GM18519 (cell line): Measurements from ENCODE around the gene CCNE1.
"Not testable (repeated sequence)": the region's sequence is repeated elsewhere in the genome, so short reads cannot be mapped to it uniquely, and the experiment has no call there.

ENCODE experiments used
- ATAC-seq: cut with Tn5 transposase; IDR thresholded peaks from one replicate; pipeline ENCODE4 v1.9.1; 2021; ENCODE audit warnings: mild to moderate bottlenecking, moderate library complexity; ENCODE audit not compliant: unreplicated experiment, low FRiP score

CCNE1 gene

GRCh38 chr19:29785955-29786589 lies 25.7 kb upstream of the CCNE1 start:
- no peak for ATAC-seq

GRCh38 chr19:29787281-29787680 lies 24.5 kb upstream of the CCNE1 start:
- no peak for ATAC-seq

- no peak for ATAC-seq
Measured at GRCh38 chr19:29789007-29789406, 22.8 kb upstream of the CCNE1 start.

DNA sequence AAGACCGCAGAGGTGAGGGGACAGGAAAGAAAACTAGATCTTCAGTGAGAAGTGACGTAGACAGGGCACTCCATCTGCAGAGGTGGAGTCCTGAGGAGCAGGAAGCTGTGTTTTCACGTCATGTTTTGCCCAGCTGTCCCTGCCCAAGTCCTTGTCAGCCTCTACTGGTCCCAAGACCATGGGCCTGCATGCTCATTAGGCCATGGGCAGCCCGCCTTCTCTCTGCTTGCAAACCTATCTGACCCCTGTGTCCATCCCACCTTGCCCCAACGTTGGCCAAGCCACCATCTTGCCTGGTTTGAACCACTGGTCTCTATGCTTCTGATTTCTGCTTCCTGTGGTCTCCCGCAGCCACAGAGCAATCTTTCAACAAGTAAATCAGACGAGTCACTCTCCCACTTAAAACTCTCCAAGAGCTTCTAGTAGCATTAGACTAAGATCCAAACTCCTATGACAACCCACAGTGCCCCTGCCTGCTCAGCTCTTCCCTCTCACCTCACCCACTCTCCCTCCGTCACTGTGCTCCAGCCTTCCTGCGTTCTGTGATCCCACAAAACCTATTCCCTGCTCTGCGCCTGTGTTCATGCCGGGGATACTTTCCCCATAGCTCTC lies 18.6 kb upstream of the CCNE1 start:
- no peak for ATAC-seq

DNA sequence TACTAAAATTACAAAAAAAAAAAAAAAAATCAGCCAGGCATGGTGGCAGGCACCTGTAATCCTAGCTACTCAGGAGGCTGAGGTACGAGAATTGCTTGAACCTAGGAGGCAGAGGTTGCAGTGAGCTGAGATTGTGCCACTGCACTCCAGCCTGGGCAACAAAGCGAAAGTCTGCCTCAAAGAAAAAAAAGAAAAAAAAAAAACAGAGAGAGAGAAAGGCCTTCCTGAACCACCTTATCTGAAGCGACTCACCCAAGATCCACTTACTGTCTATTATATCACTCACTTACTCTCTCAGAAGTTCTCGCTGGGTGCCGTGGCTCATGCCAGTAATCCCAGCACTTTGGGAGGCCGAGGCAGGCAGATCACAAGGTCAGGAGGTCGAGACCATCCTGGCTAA lies 17.3 kb upstream of the CCNE1 start:
- ATAC-seq, result not testable (repeated sequence)

GRCh38 chr19:29795461-29796172 lies 16.2 kb upstream of the CCNE1 start:
- ATAC-seq, result no peak

- no peak for ATAC-seq
Measured at GRCh38 chr19:29796173-29796573, 15.6 kb upstream of the CCNE1 start.

- no peak for ATAC-seq
Measured at GRCh38 chr19:29798774-29799497, 12.9 kb upstream of the CCNE1 start.

GRCh38 chr19:29800100-29800825 lies 11.5 kb upstream of the CCNE1 start:
- ATAC-seq, result no peak

DNA sequence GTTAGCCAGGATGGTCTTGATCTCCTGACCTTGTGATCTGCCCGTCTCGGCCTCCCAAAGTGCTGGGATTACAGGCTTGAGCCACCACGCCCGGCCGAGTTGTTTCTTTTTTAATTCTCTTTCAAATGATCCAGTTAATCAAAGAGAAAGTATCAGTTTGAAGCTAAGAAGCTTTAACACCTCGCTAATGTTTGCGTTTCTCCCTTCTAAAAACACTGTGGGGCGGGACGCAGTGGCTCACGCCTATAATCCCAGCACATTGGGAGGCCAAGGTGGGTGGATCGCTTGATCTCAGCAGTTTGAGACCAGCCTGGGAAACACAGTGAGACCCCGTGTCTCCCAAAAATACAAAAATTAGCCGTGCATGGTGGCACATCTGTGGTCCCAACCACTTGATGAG lies 7.8 kb upstream of the CCNE1 start:
- ATAC-seq, result not testable (repeated sequence)

- peak; percentile 89 for ATAC-seq
Measured at GRCh38 chr19:29804493-29804892, 7.3 kb upstream of the CCNE1 start.

- no peak for ATAC-seq
Measured at GRCh38 chr19:29805031-29805965, 6.5 kb upstream of the CCNE1 start.

DNA sequence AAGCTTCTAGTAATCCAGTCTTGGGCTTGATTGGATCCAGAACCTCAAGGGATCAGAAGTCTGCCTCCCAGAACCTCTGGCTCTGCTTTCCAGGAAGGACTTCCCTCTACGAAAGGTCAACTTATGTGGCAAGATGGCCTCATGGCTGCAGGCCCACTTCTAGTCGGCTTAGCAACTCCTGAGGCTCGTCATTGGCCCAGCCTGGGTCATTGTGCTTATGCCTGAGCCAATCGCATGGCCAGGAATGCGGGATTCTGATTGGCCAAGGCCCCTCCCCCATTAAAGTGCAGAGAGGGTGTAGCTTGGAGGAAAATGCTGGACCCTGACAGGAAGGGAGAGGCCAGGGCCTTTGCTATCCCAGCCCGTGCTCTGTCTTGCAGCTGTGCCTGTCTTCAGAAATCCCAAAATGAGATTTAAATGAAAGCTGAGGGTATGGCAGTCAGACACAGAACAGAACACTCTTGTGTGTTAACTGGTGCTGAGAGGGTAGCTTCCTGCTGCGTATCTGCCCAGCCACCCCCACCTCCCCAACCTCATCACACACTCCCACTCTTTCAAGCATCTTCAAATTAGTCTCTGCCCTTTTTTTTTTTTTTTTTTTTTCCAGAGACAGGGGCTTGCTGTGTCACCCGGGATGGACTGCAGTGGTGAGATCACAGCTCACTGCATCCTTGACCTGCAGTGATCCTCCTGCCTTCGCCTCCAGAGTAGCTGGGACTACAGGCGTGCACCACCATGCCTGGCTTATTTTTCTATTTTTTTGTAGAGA lies 5.5 kb upstream of the CCNE1 start:
- no peak for ATAC-seq

DNA sequence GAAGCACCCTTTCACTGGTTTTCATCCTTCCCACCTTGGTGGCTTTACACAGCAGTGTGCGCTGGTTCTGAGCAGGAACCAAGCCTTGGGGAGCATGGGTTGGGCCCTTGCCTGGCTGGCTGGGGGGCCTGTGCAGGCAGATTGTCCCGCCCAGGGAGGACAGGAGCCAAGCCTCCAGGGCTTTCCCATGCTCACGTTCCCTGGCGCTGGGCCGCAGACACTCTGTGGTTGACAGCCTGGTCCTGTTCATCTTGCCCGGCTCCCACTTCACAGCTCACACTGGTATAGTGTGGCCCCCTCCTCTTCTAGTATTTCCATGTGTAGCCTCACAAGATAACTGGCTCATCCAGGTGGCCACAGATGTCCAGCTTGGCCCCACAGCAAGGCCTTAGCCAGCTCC lies 4.6 kb upstream of the CCNE1 start:
- ATAC-seq, result no peak

DNA sequence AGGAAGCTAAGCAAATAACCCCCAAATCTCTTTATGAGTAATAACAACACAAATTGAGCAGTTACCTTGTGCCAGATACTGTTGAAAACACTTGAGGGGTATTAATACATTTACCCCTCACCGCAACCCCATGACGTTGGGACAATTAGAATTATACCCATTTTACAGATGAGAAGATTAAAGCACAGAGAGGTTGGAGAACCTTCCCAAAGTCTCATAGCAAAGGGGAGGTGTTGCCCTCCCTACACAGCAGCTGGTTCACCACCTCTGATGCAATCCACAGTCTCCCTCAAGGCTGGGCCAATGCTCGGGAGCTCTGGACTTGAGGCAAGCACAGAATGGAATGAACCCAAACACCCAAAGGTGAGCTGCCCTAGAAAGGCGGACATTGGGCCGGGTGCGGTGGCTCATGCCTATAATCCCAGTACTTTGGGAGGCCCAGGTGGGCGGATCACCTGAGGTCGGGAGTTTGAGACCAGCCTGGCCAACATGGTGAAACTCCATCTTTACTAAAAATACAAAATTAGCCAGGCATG lies 3.9 kb upstream of the CCNE1 start:
- no peak for ATAC-seq

DNA sequence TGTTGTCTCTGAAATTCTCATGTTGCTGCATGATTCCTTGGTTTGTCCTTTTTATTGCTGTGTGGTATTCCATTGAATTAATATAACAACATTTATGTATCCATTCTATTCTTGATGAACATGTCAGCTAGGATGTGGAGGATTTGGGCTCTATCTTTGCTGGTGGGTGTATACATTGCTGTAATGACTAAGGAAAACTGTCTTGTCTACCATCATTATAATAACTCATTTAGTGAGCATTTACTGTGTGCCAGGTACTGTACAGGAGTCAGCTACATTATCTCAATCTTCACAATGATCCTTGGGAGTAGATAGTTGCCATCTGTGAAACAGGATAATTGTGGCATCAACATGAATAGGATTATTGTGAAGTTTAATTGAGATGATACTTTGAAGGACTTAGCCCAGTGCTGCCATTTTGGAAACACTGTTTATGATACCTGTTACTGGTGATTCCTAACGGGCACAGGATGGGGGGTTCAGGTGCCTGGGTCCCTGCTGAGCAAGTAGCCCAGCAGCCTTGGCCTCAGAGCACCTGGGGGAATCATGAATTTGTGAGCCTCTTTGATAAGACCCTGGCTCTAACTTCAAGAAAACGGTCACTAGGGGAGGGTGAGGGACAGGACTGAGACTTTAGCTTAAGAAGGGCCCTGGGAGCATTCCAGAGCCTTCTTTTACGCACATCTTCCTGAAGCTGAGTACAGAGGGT lies 1.8 kb upstream of the CCNE1 start:
- no peak for ATAC-seq

DNA sequence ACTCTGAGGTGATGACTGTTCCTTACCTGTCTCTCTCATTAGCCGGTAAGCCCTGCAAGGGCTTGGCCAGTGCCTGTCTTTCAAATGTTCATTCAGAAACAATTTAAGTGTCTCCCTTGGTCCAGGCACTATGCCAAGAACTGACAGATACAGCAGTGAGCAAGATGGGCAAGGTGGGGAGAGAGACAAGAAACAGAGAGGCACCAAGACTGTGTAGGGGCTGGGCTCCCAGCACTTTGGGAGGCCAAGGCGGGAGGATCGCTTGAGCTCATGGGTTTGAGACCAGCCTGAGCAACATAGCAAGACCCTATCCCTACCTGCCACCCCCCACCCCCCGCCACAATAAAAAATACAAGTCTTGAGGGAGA lies 1.3 kb upstream of the CCNE1 start:
- ATAC-seq, result no peak
